ENCODE data around the gene ZDHHC3.

DNA sequence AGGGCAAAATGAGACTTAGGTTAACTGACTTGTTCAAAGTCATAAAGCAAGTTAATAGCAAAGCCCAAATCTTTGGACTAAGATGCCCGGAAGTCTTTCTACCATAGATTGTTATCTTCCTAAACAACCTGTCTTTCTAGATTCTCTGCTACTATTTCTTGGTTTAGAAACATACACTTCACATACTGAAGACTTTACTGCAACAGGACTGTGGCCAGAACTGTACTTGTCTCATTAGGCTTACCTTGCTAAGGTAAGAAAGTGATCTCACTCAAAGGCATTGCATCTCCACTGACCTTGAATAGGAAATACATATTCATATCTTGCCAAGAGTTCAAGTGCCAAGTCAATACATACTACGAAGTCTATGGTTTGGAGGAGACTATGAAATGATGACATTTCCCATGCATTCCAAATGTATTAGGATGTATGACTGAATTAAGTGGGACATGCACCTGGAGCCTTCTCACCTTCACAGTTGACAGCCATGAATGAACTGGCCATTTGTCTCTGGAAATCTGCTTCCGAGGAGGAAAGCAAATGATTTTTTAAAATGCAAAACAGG, 5.0 kb downstream of the ZDHHC3 start:
- TF ChIP-seq, protein P1, sequence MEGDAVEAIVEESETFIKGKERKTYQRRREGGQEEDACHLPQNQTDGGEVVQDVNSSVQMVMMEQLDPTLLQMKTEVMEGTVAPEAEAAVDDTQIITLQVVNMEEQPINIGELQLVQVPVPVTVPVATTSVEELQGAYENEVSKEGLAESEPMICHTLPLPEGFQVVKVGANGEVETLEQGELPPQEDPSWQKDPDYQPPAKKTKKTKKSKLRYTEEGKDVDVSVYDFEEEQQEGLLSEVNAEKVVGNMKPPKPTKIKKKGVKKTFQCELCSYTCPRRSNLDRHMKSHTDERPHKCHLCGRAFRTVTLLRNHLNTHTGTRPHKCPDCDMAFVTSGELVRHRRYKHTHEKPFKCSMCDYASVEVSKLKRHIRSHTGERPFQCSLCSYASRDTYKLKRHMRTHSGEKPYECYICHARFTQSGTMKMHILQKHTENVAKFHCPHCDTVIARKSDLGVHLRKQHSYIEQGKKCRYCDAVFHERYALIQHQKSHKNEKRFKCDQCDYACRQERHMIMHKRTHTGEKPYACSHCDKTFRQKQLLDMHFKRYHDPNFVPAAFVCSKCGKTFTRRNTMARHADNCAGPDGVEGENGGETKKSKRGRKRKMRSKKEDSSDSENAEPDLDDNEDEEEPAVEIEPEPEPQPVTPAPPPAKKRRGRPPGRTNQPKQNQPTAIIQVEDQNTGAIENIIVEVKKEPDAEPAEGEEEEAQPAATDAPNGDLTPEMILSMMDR (IDR thresholded peaks at IDR 0.05; ENCODE audit: low read depth, low read length): no peak
- TF ChIP-seq EZH2phosphoT487 (IDR thresholded peaks at IDR 0.05; ENCODE audit: low read depth): no peak

Data from OCI-LY3 (cell line).